GM21717 (cell line): ENCODE results near the gene CHRNB2.

Experiments
- ATAC-seq: cut with Tn5 transposase; IDR thresholded peaks from one replicate; pipeline ENCODE4 v1.9.1; 2021; ENCODE audit warnings: mild to moderate bottlenecking, moderate library complexity; ENCODE audit not compliant: unreplicated experiment

Gene CHRNB2

DNA sequence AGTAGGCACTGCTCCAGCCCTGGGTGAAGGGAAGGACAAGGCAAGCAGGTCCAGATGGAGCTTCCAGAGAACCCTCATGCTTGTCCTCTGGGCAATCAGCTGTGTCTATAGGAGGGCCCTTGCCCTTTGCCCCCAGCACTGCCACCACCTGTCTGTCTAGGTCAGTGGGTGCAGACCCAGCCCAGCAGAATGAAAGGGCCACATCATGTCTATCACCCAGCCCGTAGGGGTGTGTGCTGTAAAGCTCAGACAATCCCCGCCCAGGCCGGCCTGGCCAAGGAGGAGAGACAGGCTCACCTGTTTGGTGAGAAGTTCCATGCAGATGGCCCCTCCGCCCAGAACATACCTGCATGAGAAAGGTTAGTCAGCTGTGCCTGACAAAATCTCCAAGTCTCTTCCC is 16.1 kb upstream of the CHRNB2 start:
- ATAC-seq, result no peak

DNA sequence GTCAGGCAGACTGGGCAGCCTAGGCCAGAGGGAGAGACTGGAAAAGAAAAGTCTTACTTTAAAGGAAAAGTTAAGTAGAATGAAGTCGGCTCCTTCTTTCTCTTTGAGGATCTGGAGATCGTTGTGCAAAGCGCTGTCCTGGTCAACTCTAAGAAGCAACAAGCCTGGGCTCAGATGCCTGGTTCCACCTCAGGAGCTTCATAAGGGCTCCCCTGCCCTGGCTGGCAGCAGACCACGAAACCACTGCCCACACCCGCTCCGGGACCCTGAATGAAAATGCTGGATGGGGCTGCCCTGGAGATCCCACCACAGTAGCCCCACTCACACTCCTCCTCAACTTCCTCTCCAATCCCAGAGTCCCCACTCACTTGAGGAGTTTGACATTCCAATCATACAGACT is 15.5 kb upstream of the CHRNB2 start:
- no peak for ATAC-seq

DNA sequence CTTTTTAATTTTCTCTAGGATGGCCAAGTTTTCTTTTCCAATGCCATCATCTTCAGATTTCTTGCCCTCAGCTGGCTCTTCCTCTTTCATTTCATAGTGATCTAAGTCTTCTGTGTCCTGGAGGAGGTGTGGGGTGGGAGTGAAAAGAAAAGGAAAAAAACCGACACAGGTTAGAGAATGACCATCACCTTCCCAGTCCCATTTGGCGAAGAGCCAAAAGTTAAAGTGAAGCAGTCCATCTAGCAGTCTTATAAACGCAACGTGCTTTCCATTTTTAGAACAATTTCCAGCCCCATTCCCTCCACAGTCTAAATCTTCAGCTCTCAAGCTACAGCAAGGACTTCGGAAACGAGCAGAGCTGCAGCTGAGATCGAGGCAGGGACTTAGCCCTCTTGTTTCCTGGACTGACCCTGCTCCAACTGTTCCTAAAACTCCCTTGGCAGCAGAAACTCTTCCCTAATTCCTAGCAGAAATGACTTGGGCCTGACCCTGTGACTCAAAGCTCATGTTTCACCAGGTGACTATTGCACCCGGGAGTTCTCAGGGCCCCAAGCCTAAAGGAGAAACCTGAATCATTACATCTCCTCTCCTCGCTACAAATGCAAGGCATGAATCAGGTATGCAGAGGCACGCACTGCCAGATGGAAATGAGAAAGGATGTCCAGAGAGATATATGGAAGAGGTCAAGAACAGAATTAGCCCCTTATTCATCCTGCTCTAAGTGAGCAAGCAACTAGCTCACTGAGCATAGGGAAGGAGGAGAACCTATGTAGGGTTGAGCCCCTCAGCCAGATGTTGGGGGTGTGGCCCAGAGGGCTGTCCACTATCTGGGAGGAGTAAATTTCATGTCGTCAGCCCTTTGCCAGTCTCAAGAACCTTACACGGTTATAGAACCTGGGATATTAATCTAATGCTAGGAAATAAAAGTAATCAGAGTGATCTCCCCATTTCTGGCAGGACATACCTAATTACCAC is 14.2 kb upstream of the CHRNB2 start:
- no peak for ATAC-seq

DNA sequence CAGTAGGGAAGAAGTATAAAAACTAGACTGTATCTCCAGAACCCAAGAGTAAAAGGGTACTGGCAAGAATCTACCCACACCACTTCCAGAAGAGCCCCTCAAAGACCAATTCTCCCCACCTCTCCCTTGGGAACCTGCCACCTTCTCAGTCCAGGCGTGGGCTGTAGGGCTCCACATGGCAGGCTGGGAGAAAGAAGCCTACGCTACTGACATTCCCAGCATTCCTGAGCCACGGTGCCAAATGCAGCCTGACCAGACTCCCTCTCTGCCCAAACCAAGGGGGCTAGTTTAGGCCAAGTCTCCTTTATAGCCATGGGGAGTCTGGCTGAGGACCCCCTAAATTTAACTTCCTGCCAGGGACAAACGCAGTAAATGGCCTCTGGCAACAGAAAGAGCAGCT is 11.2 kb upstream of the CHRNB2 start:
- no peak for ATAC-seq

DNA sequence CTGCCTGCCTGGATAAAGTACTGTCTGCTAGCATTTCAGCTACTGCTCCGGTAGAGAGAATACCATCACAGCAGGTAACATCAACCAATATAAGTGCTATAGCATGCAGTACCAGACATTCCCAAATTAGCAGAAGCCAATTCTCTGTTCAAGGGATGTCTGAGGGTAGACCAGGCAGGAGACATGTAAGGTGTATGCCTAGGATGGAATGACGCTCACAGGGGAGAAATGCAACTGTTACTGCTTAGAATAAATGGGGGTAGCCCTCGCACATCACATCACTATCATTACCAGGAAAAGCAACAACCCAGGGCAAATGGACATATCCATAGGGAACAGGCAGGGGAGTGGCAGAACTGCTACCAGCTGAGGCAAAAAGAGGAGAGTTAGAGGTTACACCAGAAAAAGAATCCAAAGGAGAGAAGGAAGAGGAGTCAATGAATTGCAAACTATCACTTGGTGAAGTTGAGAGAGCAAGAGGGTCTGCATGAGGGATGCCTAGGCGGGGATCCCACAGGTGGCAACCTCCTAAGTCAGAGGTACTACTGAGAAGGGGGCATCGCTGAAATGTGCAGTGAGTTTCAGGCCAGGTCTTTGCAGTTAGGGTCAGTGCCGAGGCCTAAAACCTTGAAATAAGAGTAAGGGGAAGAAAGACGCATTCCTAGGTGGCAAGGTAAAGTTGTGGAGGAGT is 10.2 kb upstream of the CHRNB2 start:
- ATAC-seq, result no peak

DNA sequence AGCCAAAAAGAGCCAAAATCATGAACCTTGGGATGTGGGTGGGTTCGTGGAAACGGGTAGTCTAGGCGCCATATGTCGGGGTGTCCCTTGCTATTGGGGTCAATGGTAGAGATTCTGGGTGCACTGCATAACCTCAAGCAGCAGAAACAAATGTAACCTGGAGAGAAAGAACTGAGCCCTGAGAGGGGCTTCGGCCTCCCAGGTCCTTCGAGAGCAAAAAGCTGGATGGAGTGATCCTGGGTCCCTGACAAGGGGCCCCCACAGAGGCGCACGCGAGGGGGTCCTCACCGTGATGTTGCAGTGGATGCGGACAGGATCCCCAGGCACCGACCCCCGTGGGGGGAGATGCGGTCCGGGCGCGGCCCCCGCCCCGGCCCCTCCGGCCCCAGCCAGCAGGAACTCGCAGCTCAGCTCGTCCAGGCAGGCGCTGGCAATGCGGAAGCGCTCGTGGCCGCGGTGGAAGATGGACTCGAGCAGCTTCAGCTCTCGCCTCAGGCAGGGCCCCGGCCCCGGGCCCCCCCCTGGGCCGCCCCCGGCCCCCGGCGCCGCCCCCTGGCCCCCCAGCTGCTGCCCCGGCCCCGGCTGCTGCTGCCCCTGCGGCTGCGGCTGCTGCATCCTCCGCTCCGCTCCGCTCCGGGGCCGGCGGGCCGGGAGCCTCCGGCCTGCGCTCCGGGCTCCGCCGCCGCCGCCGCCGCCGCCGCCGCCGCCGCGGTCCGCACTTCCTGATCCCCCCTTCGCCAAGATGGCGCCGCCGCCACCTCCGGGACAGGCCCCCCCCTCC is 9.4 kb upstream of the CHRNB2 start, which contains the start of gene UBE2Q1:
Gene UBE2Q1, minus strand, starts transcription at position 724 of the 781 bp plus-strand sequence. Its CDS starts 109 bp downstream, at position 615.
- ATAC-seq, result peak; percentile 10

DNA sequence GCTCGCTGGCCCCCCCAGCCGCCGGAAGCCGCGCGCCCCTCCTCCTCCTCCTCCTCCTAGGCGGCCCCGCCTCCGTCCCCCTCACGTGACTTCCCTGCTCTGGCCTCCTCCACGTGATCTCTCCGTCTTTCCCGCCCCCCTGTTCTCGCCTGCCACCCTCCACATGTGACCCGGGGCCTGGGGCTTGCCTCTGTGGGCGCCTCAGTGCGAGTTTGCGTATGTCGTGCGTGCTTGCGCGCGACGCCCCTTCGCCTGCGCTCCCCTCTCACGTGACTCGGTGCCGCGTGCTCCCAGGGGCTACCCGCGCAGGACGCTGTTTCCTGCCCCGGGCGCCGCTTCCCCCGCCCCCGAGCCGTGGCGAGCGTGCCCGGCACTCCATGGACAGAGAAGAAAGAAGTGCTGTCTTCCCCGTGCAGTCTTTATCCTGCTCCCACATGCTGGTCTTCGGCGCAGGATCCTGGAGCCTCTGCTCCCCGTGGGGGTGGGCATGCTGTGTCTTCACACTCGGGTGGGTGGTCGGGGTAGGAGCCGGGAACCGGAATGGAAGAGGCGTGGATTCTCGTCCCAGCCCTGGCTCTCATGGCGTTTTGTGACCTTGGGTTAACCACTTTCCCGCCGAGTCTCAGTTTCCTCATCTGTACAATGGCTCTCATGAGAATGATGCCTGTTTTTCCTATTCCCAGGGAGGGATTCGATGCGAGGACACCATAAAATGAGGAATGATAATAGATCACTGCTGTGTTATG is 8.7 kb upstream of the CHRNB2 start:
- ATAC-seq, result peak; percentile 73

DNA sequence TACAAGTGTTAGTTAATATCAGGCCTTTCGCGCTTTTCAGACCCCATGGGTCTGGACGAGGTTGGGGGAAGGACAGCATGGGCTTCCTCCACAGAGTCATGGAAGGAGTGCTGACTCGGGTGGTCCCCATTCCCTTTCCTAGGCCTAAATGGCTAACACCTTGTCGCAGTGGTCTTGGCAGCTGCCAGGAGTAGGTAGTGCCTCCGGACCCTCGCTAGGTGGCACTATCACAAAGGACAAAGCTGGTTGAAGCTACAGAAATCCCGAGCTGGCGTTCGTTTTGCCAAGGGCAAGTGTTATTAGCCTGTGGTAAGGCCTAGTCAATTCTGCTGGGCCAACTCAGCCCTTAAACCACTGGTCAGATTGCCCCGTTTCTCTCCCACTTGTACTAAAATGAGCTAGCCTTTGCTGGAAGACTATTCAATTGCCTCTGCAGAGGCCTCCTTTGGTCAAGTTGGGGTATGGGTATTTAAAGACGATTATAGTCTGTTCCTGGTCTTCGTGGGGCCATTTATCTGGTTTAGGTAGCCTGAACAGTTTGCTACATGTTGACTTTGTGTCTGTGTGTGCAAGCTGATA is 8.0 kb upstream of the CHRNB2 start:
- peak; percentile 34 for ATAC-seq

DNA sequence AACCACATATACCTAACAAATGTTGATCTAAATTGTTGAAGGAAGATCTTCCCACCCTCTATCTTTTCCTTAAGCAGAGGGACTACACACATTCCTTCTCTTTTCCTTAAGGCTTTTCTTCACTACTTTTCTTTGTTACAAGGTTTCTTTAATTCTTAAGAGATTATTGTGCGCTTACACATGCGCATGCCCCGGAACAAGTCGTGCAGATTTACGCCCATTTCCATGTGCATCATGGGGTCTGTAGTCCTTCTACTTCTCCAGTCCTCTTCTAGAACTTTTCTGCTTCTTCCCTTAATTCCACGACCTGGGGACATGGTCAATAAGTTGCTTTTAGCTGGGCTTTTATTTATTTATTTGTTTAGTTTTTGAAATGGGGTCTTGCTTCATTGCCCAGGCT is 1.7 kb upstream of the CHRNB2 start:
- no peak for ATAC-seq

DNA sequence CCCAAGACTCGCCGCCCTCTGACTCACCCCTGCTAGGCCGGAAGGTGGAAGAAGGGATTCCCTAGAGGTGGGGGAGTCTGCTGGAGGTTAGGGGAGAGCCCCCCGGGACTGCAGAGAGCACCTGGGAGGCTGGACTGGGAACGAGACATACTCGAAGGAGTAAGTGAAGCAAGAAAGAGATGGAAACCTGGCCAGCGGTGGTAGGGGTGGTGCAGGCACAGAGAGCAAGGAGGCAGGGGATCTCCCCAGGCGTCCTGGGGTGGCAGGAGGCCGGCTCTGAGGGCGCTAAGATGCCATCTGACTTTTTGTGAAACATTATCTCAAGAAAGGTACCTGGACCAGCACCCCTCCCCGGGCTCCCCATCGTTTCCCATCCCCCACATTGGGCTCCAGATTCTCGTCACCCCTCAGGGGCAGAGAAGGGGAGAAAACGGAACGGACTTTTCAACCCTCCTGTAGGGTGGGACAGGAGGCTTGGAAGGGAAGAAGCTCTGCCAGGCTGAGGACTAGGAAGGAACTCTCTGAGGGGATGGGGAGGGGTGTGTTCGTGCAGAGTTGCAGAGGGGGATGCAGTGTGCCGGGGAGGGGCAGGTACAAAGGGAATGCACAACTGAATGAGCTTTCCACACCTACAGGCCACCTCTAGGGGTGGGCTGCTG is 708 bp downstream of the CHRNB2 start:
- no peak for ATAC-seq

DNA sequence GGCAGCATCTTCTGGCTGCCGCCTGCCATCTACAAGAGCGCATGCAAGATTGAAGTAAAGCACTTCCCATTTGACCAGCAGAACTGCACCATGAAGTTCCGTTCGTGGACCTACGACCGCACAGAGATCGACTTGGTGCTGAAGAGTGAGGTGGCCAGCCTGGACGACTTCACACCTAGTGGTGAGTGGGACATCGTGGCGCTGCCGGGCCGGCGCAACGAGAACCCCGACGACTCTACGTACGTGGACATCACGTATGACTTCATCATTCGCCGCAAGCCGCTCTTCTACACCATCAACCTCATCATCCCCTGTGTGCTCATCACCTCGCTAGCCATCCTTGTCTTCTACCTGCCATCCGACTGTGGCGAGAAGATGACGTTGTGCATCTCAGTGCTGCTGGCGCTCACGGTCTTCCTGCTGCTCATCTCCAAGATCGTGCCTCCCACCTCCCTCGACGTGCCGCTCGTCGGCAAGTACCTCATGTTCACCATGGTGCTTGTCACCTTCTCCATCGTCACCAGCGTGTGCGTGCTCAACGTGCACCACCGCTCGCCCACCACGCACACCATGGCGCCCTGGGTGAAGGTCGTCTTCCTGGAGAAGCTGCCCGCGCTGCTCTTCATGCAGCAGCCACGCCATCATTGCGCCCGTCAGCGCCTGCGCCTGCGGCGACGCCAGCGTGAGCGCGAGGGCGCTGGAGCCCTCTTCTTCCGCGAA is 3.8 kb downstream of the CHRNB2 start:
- ATAC-seq, result no peak

DNA sequence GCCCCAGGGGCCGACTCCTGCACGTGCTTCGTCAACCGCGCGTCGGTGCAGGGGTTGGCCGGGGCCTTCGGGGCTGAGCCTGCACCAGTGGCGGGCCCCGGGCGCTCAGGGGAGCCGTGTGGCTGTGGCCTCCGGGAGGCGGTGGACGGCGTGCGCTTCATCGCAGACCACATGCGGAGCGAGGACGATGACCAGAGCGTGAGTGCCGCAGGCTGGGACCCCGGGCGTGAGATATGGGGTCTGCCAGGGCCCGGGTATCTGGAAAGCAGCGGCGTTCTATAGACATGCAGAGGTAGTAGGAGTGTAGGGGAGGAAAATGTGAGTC is 4.3 kb downstream of the CHRNB2 start:
- no peak for ATAC-seq

DNA sequence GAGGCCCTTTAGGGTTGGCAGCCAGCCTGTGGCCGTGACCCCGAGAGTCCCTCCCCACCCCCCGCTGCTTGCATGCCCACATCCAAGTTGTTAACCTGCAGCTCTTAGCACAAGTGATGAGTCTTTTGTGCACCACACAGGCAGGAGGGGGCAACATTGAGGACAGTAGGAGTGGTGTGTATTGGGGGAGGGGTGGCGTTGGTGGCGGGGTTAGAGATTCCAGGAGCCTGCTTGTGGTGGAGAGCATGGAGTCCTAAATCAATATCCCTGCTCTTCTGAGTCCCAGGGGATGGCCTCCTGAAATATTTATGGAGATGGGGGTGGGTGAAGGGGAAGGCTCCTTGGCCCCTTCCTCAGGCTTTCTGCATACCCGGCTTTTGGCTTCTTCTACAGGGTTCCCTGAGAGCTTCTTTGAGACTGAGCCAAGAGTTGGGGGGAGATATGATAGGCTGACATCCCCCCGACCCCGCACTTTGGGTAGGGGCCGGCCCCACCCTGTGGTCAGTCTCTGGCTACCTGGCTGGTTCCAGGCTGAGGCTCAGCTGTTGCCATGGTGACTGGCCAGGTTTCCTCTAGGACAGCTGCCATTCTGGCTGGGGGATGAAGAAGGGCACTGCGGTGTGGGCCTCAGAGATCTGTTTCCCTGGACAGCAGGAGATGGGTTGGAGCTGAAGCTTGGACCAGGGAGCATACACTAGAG is 5.0 kb downstream of the CHRNB2 start:
- no peak for ATAC-seq

DNA sequence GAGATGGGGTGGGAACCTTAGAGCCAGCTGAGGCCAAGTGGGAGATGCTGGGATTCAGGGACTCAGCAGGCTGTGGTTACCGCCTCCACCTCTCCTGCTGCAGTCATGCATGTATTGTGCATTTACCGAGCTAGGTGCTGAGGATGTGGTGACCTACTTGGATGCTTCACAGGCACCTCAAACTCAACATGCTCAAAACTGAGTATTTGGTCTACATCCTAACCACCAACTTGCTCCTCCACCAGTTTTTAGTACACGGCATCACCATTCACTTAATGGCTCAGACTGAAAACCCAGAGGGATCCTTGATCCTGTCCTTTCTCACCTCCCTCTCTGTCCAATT is 5.6 kb downstream of the CHRNB2 start:
- no peak for ATAC-seq

DNA sequence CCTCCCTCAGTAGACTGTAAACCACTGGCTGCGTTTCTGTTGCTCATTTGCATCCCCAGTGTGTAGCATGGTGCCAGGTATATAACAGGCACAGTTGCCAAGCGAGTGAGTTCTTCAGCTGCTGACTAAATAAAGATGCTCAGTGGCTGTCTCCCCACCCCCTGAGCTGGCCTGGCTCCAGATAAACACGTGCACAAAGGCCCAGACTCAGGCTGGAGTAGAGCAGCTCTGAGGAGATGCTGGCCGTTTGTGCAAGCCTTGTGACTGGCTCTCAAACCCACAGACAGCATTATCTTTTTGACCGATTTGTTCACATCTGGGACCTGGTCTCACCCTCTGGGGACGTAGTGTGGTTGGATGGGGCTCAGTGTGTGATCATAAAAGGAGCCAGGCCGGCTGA is 7.1 kb downstream of the CHRNB2 start:
- no peak for ATAC-seq

DNA sequence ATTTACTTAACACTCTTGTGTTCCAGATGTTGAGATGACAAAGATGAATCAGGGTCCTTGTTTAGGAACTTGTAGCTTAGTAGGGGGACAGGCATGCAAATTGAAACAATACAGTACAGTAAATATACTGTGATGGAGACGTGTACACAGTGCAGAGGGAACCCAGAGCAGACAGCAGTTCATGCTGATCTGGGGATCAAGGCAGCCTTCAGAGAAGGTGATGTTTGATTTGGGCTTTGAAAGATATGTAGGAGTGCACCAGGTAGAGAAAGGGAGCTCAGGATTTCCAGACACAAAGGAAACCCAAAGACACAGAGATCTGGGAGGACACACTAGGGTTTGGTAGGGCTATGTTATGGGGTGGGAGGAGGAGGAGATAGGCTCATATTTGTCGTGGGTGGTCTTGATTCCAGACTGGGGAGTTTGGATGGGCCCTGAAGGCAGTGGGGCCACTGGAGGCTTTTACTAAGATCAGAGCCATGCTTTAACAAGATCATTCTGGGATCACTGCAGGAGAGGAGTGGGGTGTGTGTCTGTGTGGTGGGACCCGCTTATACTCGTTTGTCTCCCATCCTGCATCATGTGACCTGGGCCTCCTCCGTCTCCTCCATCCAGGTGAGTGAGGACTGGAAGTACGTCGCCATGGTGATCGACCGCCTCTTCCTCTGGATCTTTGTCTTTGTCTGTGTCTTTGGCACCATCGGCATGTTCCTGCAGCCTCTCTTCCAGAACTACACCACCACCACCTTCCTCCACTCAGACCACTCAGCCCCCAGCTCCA is 7.8 kb downstream of the CHRNB2 start:
- no peak for ATAC-seq

DNA sequence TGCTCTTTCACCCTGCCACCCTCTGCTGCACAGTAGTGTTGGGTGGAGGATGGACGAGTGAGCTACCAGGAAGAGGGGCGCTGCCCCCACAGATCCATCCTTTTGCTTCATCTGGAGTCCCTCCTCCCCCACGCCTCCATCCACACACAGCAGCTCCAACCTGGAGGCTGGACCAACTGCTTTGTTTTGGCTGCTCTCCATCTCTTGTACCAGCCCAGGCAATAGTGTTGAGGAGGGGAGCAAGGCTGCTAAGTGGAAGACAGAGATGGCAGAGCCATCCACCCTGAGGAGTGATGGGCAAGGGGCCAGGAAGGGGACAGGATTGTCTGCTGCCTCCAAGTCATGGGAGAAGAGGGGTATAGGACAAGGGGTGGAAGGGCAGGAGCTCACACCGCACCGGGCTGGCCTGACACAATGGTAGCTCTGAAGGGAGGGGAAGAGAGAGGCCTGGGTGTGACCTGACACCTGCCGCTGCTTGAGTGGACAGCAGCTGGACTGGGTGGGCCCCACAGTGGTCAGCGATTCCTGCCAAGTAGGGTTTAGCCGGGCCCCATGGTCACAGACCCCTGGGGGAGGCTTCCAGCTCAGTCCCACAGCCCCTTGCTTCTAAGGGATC is 8.5 kb downstream of the CHRNB2 start:
- no peak for ATAC-seq
